Heart left ventricle (tissue), 13 donors: Measurements from ENCODE around the gene PANK2.

Experiments
- POLR2A ChIP-seq, 2 donors: fragments of 450-650 bp; IDR thresholded peaks; one replicate each; pipeline ENCODE4 v1.6.1; 2017; ENCODE audit warnings: antibody characterized with exemption in 2 of 2, mild to moderate bottlenecking in 2 of 2, moderate library complexity in 2 of 2
- TF ChIP-seq, protein P1 (sequence below), 12 donors: fragments of 200-600 bp; sonication (generic) in 4 of 12; IDR thresholded peaks; one replicate each; pipeline versions ENCODE4 v1.5.0 to v1.8.0; 2018 to 2022; ENCODE audit warnings: antibody characterized with exemption in 12 of 12, mild to moderate bottlenecking in 5 of 12
- donor health status: ischemic (EF 13 %, LVEDD 7.1; RV severe dilation, severe dysfunction).
- donor health status: DM: no; HTN: yes; CAD: no.
- donor health status: DM: no; HTN: no; CAD: no.
- donor health status: ischemic (EF 25% LVEDD 6.9; RV normal size, moderate dysfunction).
- donor health status: ischemic (EF 25% LVEDD 5.7; RV mildly dilated, moderate dysfunction).
- donor health status: ischemic (EF 35%, LVEDD 5.7; RV mildly dilated, moderate dysfunction).
- donor health status: nonischemic (EF 11% LVEDD 7.7; RV severe dilation, severe dysfunction).
- donor health status: DM: yes; HTN: yes; CAD: no.
- donor health status: PGD.
- donor health status: ischemic (EF 29% LVEDD 5.4; RV normal size, mild dysfunction).
- donor health status: nonischemic (EF 23%, LVEDD 6.1; RV moderate dilation, normal function).

DNA sequence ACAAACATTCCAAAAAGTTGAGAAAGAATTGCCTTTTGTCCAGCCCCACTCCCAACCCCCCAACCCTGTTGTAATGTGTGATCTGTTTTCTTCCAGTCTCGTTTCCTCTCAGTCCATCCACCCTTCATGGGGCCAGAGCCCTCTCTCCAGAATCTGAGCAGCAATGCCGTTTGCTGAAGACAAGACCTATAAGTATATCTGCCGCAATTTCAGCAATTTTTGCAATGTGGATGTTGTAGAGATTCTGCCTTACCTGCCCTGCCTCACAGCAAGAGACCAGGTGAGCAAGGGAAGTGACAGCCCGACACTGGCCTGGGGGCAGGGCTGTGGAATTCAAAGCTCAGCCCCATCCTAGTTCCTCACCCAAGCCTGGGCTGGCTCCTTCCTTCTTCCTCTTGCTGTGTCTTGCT, 34.7 kb upstream of the PANK2 start:
- no peak for TF ChIP-seq POLR2A (IDR thresholded peaks at IDR 0.05)
- TF ChIP-seq, protein P1, sequence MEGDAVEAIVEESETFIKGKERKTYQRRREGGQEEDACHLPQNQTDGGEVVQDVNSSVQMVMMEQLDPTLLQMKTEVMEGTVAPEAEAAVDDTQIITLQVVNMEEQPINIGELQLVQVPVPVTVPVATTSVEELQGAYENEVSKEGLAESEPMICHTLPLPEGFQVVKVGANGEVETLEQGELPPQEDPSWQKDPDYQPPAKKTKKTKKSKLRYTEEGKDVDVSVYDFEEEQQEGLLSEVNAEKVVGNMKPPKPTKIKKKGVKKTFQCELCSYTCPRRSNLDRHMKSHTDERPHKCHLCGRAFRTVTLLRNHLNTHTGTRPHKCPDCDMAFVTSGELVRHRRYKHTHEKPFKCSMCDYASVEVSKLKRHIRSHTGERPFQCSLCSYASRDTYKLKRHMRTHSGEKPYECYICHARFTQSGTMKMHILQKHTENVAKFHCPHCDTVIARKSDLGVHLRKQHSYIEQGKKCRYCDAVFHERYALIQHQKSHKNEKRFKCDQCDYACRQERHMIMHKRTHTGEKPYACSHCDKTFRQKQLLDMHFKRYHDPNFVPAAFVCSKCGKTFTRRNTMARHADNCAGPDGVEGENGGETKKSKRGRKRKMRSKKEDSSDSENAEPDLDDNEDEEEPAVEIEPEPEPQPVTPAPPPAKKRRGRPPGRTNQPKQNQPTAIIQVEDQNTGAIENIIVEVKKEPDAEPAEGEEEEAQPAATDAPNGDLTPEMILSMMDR (IDR thresholded peaks at IDR 0.05): no peak
